ENCODE results near the gene BSND.

The BSND gene

GRCh38 chr1:54998677-54999076 lies at the start of gene BSND:
Gene BSND, plus strand, starts transcription at chr1:54998933. Its CDS starts 254 bp downstream, at chr1:54999187.
- TF ChIP-seq CTCF (IDR thresholded peaks at IDR 0.05; ENCODE audit: insufficient read depth, low read depth, low read length, missing control alignments): no peak
- H3K4me3 ChIP-seq (ENCODE audit: low read length): no peak within 1 kb of the TSS
- no peak for DNase-seq (ENCODE audit: low read depth)

DNA sequence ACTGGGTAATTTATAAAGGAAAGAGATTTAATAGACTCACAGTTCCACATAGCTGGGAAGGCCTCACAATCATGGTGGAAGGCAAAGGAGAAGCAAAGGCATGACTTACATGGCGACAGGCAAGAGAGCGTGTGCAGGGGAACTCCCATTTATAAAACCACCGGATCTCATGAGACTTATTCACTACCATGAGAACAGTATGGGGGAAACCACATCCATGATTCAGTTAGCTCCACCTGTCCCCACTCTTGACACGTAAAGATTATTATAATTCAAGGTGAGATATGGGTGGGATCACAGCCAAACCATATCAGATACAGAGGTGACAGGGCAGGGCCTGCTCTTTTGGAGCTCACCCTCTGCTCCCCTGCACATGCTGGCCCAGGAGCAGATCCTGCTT lies 49.7 kb upstream of the BSND start:
- no peak overlapping the region for H3K4me3 ChIP-seq (ENCODE audit: low read length)
- TF ChIP-seq CTCF (IDR thresholded peaks at IDR 0.05; ENCODE audit: insufficient read depth, low read depth, low read length, missing control alignments): no peak
- no peak for DNase-seq (ENCODE audit: low read depth)

DNA sequence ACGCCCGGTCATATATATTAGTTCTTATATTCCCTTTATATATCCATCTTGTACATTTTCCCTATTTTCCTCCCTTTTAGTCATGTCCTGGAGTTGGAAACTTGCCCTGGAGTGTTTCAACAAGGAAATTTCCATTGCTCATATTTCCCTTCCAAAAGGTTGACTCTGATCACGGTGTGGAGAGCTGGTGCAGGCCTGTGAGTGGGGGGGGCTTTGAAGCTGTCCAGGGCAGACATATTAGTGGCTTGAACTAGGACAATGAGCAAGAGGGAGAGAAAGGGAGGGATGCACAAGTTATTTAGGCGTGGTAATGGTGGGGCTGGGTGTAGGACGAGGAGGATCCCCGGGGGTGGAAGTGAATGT lies 48.7 kb upstream of the BSND start:
- no peak for TF ChIP-seq CTCF (IDR thresholded peaks at IDR 0.05; ENCODE audit: insufficient read depth, low read depth, low read length, missing control alignments)
- H3K4me3 ChIP-seq (ENCODE audit: low read length): no peak overlapping the region
- no peak for DNase-seq (ENCODE audit: low read depth)

DNA sequence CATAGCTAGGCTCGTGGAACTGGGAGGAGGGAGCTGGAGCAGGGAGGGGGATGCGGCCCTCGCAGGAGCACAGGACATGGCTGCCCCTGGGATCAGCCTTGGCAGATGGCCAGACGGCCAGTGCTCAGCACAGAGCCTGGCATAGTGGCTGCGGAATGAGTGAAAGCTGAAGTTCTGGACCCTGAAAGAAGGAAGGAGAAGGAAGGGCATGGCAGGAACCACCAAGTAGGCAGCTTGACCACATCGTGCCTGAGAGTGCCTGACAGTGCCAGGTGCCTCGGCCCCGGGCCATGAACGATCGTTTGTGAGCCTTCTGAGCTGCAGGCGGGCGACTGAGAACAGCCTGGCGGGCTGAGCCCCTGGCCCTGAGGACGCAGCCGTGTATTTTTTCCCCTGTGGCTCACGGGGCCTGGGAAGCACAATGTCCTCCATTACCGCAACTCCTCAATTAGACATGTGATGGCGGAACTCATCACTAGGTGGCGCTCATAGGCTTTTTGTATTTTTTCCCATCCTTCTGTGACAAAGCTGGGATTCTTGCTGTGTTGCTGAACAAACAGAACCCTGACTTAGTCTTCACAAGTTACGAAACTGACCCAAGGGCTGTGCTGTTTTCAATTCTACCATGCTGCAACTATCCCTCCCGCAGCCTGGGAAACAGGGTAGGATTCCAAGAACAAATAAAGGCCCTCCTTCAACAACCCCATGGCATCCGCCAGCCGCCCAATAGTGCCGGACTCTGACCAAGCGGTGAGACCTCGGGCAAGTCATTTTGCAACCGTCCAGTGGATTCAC lies 48.2 kb upstream of the BSND start:
- H3K4me3 ChIP-seq (ENCODE audit: low read length): no peak overlapping the region
- peak; percentile 86 for DNase-seq (ENCODE audit: low read depth)
- peak; percentile 72 for TF ChIP-seq CTCF (IDR thresholded peaks at IDR 0.05; ENCODE audit: insufficient read depth, low read depth, low read length, missing control alignments)

GRCh38 chr1:54951810-54952226 lies 46.9 kb upstream of the BSND start:
- no peak overlapping the region for H3K4me3 ChIP-seq (ENCODE audit: low read length)
- DNase-seq (ENCODE audit: low read depth): no peak

DNA sequence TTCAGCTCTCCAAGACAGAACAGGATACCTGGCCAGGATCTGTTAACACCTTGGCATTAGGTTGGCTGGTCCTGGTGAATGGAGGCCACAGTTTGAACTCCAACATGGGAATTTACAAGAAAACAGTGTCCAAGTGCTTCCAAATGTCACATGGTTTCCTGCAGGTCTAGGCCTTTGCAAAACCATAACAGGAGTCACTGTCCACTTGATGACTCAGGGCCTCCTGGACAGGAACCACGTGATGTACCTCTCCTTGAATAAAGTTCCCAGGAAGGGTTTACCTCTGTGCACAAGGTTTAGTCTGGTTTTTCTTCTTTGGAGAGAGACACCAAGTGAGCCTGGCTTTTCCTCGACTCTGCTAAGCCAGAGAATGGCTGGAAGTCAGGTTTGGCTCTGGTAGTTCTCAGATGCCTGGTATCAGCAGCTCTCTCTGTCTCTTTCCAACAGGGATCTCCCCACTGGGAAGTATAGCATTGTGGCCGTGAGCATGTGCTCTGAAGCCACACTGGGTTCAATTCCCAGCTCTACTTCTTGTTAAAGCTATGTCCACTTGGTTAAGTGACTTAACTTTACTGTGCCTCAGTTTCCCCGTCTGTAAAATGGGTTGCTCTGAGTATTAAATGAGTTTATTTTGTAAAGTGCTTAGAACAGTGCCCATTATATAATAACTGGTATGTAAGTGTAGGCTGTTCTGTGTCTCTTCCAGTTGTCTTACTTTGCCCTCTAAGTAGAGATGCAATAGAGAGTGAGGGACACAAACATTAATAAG lies 45.6 kb upstream of the BSND start:
- H3K4me3 ChIP-seq (ENCODE audit: low read length): no peak overlapping the region
- no peak for TF ChIP-seq CTCF (IDR thresholded peaks at IDR 0.05; ENCODE audit: insufficient read depth, low read depth, low read length, missing control alignments)
- DNase-seq (ENCODE audit: low read depth): no peak

More at GRCh38 chr1:54951810-54952226, 46.9 kb upstream of the BSND start:
- TF ChIP-seq CTCF (IDR thresholded peaks at IDR 0.05; ENCODE audit: insufficient read depth, low read depth, low read length, missing control alignments): no peak

All from epithelial cell of esophagus (primary cell).